OCI-LY7 (cell line): ENCODE measurements around the gene ARHGEF1. TPM values are rescaled to one million over a fixed set of nuclear protein-coding genes. Genes with fewer than 3 reads are reported as not detected.

Experiments
- BruUV-seq: library from RNA; stranded (reverse); fragments of 400-500 nt; replicated peaks from 2 replicates; lab custom pipeline; 2021; lab: Mats Ljungman, UMichigan
- CTCF ChIA-PET: fragments of 300-600 bp; sonication (Branson Sonifier 250); formaldehyde crosslinking; loops from one replicate; lab custom pipeline; 2022; ENCODE audit warnings: antibody characterized with exemption; ENCODE audit not compliant: unreplicated experiment; lab: Charles Lee
- POLR2A ChIA-PET: fragments of 300-600 bp; sonication (Branson Sonifier 250); formaldehyde crosslinking; loops from one replicate; lab custom pipeline; 2022; ENCODE audit warnings: antibody characterized with exemption; lab: Charles Lee
- DNase-seq: peaks from one replicate; pipeline ENCODE4 v3.0.0-alpha.2; 2015; ENCODE audit warnings: low spot score
- H2AFZ ChIP-seq: fragments of 200-600 bp; sonication (generic), shearing (Covaris generic); 2 replicates; pipeline ENCODE4 v1.6.1; 2014; ENCODE audit warnings: mild to moderate bottlenecking, antibody characterized with exemption, low read length, moderate library complexity
- H3K27ac ChIP-seq: fragments of 200-600 bp; sonication (generic); 2 replicates; pipeline ENCODE4 v1.5.1; 2014; ENCODE audit warnings: mixed run types, low read depth, mild to moderate bottlenecking, moderate library complexity, low read length, inconsistent platforms; ENCODE audit not compliant: poor library complexity, severe bottlenecking
- H3K36me3 ChIP-seq: fragments of 200-600 bp; sonication (generic); 2 replicates; pipeline ENCODE4 v1.6.1; 2014; ENCODE audit warnings: mild to moderate bottlenecking, antibody characterized with exemption, low read length, moderate library complexity, mixed read lengths; ENCODE audit not compliant: insufficient read depth
- H3K4me1 ChIP-seq: fragments of 200-600 bp; sonication (generic); 2 replicates; pipeline ENCODE4 v1.5.1; 2014; ENCODE audit warnings: mild to moderate bottlenecking, low read length; ENCODE audit not compliant: insufficient read depth, poor library complexity, severe bottlenecking
- H3K4me2 ChIP-seq: fragments of 200-600 bp; sonication (generic); 2 replicates; pipeline ENCODE4 v1.6.1; 2014; ENCODE audit warnings: mild to moderate bottlenecking, low read length
- H3K4me3 ChIP-seq: fragments of 200-600 bp; sonication (generic); 2 replicates; pipeline ENCODE4 v1.5.1; 2014; ENCODE audit warnings: mild to moderate bottlenecking, low read depth, low read length; ENCODE audit not compliant: poor library complexity, severe bottlenecking
- H3K79me2 ChIP-seq: fragments of 200-600 bp; sonication (generic); 2 replicates; pipeline ENCODE4 v1.6.1; 2016; ENCODE audit warnings: low read depth, mild to moderate bottlenecking, low read length, moderate library complexity, mixed read lengths; ENCODE audit not compliant: insufficient read depth
- H3K9me2 ChIP-seq: fragments of 200-600 bp; sonication (generic); 2 replicates; pipeline ENCODE4 v1.6.1; 2016; ENCODE audit warnings: mild to moderate bottlenecking, low read length, mixed read lengths; ENCODE audit not compliant: insufficient read depth
- H3K9me3 ChIP-seq: fragments of 200-600 bp; sonication (generic); 2 replicates; pipeline ENCODE4 v1.6.1; 2014; ENCODE audit warnings: mild to moderate bottlenecking, mixed run types, low read length, mixed read lengths
- H4K20me1 ChIP-seq: fragments of 200-600 bp; sonication (generic); 2 replicates; pipeline ENCODE4 v1.6.1; 2014; ENCODE audit warnings: mild to moderate bottlenecking, antibody characterized with exemption, low read length, moderate library complexity, mixed read lengths; ENCODE audit not compliant: insufficient read depth
- EZH2phosphoT487 ChIP-seq: fragments of 200-600 bp; sonication (generic); IDR thresholded peaks from 2 replicates; pipeline ENCODE4 v1.6.1; 2018; ENCODE audit warnings: low read depth, borderline replicate concordance, mild to moderate bottlenecking, mixed run types, antibody characterized with exemption, low read length, moderate library complexity, mixed read lengths
- intact Hi-C: fragments of 100-400 bp; cut with micrococcal nuclease; formaldehyde crosslinking; loops from one replicate; pipeline ENCODE4 v1.10.0; 2022; ENCODE audit not compliant: unreplicated experiment
- total RNA-seq, 2 experiments: library from RNA; depleted of rRNA in 1 of 2; stranded (reverse); fragments of >200 nt in 1 of 2; shearing (Covaris generic) in 1 of 2; gene quantifications; 2 replicates each; pipeline ENCODE4 v1.2.3, GENCODE V29; 2014 to 2022
- TF ChIP-seq, protein P1 (sequence below): fragments of 200-600 bp; sonication (generic); conservative IDR thresholded peaks from 2 replicates; pipeline ENCODE4 v1.5.1; 2014; ENCODE audit warnings: mild to moderate bottlenecking, antibody characterized with exemption, low read length, moderate library complexity, mixed read lengths

ARHGEF1 gene
- total RNA-seq, 2 experiments from 2014 or later = 96.9 to 297 TPM

DNA sequence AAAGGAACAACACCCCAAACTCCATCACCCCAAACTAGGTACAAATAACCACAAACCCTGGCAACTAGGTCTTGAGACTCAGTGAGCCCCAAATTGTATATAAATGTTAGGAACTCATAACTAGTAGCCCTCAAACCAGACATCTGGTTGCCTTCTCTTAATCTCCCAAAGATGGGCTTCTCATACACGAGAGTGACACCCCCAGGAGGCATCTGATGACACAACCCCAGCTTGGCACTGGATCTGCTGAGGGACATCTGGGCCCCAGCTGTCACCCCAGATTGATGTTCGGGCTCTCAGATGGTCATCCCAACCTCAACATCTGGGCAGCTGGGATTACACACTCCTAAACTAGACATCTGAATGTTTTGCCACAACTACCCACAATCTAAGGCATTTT lies 61.4 kb downstream of the ARHGEF1 start:
- no TSS peak for BruUV-seq
- Histone ChIP-seq H3K4me1 (peaks cover 89% of the 10 kb centered on the region), H3K9me2 (no peaks in the 10 kb centered on the region), H3K4me2 (peak overlapping the region; percentile 76), H4K20me1 (no peaks in the 10 kb centered on the region), H3K79me2 (peaks cover 6% of the 10 kb centered on the region; the same call in 1 of the 2 replicates), H3K27ac (peak overlapping the region; percentile 96), H3K4me3 (peak overlapping the region; percentile 21), H2AFZ (no peak overlapping the region), H3K36me3 (no peaks in the 10 kb centered on the region), H3K9me3 (no peaks in the 10 kb centered on the region)
- DNase-seq = peak; percentile 62
- ChIA-PET CTCF (interaction anchor here (1.0 to 1.2 kb wide), 2 partner anchors 13 to 67 kb away, joined by 3 read pairs; partner anchors contain the start of gene CD79A), POLR2A (interaction anchor here (0.8 to 3.2 kb wide), 7 partner anchors 14 to 85 kb away, joined by 3 to 13 read pairs (median 7); partner anchors contain the start of genes CD79A and ERFL)
- intact Hi-C loops = loop anchor here (2.0 to 10.0 kb wide), 3 partner anchors 16 to 400 kb away; partner anchors contain the start of genes CD79A and ERFL
- TF ChIP-seq, protein P1, sequence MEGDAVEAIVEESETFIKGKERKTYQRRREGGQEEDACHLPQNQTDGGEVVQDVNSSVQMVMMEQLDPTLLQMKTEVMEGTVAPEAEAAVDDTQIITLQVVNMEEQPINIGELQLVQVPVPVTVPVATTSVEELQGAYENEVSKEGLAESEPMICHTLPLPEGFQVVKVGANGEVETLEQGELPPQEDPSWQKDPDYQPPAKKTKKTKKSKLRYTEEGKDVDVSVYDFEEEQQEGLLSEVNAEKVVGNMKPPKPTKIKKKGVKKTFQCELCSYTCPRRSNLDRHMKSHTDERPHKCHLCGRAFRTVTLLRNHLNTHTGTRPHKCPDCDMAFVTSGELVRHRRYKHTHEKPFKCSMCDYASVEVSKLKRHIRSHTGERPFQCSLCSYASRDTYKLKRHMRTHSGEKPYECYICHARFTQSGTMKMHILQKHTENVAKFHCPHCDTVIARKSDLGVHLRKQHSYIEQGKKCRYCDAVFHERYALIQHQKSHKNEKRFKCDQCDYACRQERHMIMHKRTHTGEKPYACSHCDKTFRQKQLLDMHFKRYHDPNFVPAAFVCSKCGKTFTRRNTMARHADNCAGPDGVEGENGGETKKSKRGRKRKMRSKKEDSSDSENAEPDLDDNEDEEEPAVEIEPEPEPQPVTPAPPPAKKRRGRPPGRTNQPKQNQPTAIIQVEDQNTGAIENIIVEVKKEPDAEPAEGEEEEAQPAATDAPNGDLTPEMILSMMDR = 0 out of 2 replicates have a peak, but pooled peaks have one; percentile 32
- TF ChIP-seq EZH2phosphoT487 = no peak

DNA sequence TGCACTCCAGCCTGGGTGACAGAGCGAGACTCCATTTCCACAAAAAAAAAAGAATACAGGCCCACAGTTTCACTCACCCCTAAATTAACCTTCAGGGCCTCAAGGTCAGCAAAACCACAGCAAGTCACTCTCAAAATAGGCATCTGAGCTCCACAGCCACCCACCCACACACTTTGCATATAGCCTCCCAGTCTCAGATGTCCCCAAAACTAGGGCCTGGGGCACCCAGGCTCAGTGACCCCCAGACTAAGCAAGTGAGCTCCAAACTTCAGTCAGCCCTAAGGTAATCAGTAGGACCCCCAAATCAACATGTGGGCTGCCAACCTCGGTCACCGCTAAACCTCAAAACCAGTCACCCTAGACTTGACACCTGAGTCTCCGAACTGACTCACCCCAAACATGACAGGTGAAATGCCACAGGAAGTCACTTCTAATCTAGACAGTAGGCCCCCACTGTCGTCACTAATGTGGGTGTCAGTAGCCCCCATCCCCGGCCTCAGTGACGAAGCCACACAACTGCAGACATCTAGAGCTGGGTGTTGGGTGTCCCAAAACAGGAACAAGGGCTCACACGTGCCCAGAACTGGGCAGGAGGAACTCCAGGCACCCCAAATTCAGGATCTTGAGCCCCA lies 62.3 kb downstream of the ARHGEF1 start:
- Histone ChIP-seq H3K27ac (peak overlapping the region; percentile 96), H3K36me3 (no peaks in the 10 kb centered on the region), H2AFZ (no peak overlapping the region), H3K4me3 (peak overlapping the region; percentile 49), H3K79me2 (no peaks in the 10 kb centered on the region), H4K20me1 (no peaks in the 10 kb centered on the region), H3K4me2 (peak overlapping the region; percentile 76), H3K9me3 (no peaks in the 10 kb centered on the region), H3K4me1 (peaks cover 90% of the 10 kb centered on the region), H3K9me2 (no peaks in the 10 kb centered on the region)
- ChIA-PET CTCF (interaction anchor here (1.0 to 1.2 kb wide), 2 partner anchors 14 to 68 kb away, joined by 3 read pairs; partner anchors contain the start of gene CD79A), POLR2A (interaction anchor here (0.6 to 3.4 kb wide), 13 partner anchors 8 to 398 kb away, joined by 3 to 21 read pairs (median 7); partner anchors contain the start of genes CD79A, ERFL and RPS19)
- BruUV-seq = no TSS peak
- intact Hi-C loops = loop anchor here (1.0 to 10.0 kb wide), 4 partner anchors 8 to 400 kb away; partner anchors contain the start of genes CD79A and ERFL
- peak; percentile 97 for DNase-seq
- TF ChIP-seq EZH2phosphoT487 = no peak
- TF ChIP-seq, protein P1 = no peak
